NT2/D1 (cell line): ENCODE results near the gene PCSK9.

Experiments used
- DNase-seq: peaks from one replicate; pipeline ENCODE4 v3.0.0-alpha.2; 2011; ENCODE audit warnings: low read depth, low spot score
- H3K27me3 ChIP-seq: 2 replicates; pipeline ENCODE4 v1.6.0; 2011; ENCODE audit warnings: mild to moderate bottlenecking; ENCODE audit not compliant: insufficient read length, insufficient read depth
- H3K36me3 ChIP-seq: 2 replicates; pipeline ENCODE4 v1.6.1; 2011; ENCODE audit warnings: mild to moderate bottlenecking, low read length, mixed read lengths; ENCODE audit not compliant: insufficient read depth, insufficient read length
- H3K4me1 ChIP-seq: 2 replicates; pipeline ENCODE4 v1.5.1; 2011; ENCODE audit not compliant: insufficient read depth, insufficient read length
- H3K4me3 ChIP-seq: 2 replicates; pipeline ENCODE4 v1.5.1; 2011; ENCODE audit warnings: low read depth; ENCODE audit not compliant: insufficient read length
- H3K9ac ChIP-seq: 2 replicates; pipeline ENCODE4 v1.6.0; 2011; ENCODE audit warnings: low read depth; ENCODE audit not compliant: insufficient read length
- H3K9me3 ChIP-seq: 2 replicates; pipeline ENCODE4 v1.5.1; 2011; ENCODE audit warnings: mild to moderate bottlenecking, low read length; ENCODE audit not compliant: insufficient read depth
- SUZ12 ChIP-seq: IDR thresholded peaks from 2 replicates; pipeline ENCODE4 v1.6.1; 2011; ENCODE audit not compliant: insufficient read length, insufficient read depth; ENCODE audit errors: extremely low read depth
- YY1 ChIP-seq: IDR thresholded peaks from 2 replicates; pipeline ENCODE4 v1.6.1; 2011; ENCODE audit not compliant: insufficient read length, insufficient read depth
- ZNF274 ChIP-seq: IDR thresholded peaks from 2 replicates; pipeline ENCODE4 v1.6.1; 2011; ENCODE audit warnings: mild to moderate bottlenecking, low read depth, low read length

PCSK9 gene

GRCh38 chr1:55033265-55033614, 6.1 kb upstream of the PCSK9 start:
- no peaks in the 10 kb centered on the region for H3K36me3 ChIP-seq
- DNase-seq: no peak
- peaks cover 2% of the 10 kb centered on the region for H3K27me3 ChIP-seq
- H3K4me3 ChIP-seq: no peak overlapping the region
- TF ChIP-seq SUZ12 (no peak), YY1 (no peak), ZNF274 (no peak)
- H3K9me3 ChIP-seq: no peaks in the 10 kb centered on the region
- no peak overlapping the region for H3K9ac ChIP-seq
- H3K4me1 ChIP-seq: peaks cover 10% of the 10 kb centered on the region

GRCh38 chr1:55034476-55035133, 4.7 kb upstream of the PCSK9 start:
- Histone ChIP-seq H3K36me3 (no peaks in the 10 kb centered on the region), H3K9me3 (no peaks in the 10 kb centered on the region), H3K4me1 (peaks cover 11% of the 10 kb centered on the region), H3K4me3 (no peak overlapping the region), H3K27me3 (peaks cover 3% of the 10 kb centered on the region), H3K9ac (no peak overlapping the region)
- no peak for DNase-seq
- TF ChIP-seq SUZ12 (no peak), YY1 (no peak), ZNF274 (no peak)

- Histone ChIP-seq H3K4me3 (no peak overlapping the region), H3K4me1 (peaks cover 11% of the 10 kb centered on the region), H3K9ac (no peak overlapping the region), H3K36me3 (no peaks in the 10 kb centered on the region), H3K27me3 (peaks cover 6% of the 10 kb centered on the region), H3K9me3 (no peaks in the 10 kb centered on the region)
- TF ChIP-seq SUZ12: no peak
- no peak for TF ChIP-seq ZNF274
- no peak for TF ChIP-seq YY1
- DNase-seq: no peak
These were observed 3.4 kb upstream of the PCSK9 start for GRCh38 chr1:55035904-55036303.

DNA sequence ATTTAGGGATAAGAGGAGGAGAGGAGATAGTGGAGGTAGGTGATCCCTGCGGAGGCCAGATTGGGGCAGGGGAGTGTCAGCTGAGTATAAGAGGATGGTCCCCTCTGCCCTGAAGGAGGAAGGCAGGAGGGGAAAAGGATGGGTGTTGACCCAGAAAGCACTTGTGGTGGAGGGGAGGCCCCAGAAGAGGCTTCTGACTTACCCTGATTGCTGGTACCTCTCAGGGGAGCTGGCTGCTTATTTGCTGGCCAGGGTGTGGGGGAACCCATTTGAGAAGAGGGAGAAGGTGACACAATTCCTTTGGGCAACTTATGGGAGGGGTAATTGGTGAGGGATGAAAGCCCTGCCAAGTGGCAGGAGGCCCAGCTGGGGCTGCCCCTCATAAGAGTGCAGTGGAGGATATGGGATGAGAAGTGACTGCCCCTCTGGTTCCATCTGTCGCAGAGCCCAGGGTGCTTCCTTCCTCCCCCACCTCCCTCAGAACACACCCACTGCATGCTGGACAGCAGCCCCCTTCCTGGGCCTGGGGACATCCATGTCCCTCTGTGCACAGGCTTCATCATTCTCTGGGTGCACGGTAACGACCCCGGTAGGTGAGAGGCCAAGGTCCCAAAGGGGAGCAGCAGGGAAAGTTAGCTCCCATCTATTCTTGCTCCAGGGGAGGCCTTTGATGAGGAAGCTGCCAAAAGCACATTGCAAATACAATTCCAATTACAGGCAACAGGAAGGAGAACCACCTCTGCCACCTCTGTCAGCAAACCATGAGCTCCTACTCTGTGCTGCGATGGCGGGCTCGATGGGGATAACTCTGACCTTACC, 1.4 kb upstream of the PCSK9 start:
- TF ChIP-seq ZNF274 (no peak), YY1 (no peak), SUZ12 (no peak)

DNA sequence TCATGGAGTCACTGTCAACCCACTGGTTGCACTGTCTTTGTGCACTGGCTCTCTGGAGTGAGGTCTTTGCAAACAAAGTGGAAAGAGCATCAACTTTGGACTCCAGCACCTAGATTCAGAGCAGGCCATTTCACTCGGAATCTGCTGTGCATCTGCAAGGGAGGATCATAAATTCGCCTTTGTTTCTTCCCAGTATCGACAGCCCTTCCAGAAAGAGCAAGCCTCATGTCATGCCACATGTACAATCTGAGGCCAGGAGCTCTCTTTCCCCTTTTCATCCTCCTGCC, 853 bp upstream of the PCSK9 start:
- TF ChIP-seq SUZ12 (no peak), YY1 (no peak), ZNF274 (no peak)
- no peak overlapping the region for H3K9ac ChIP-seq
- H3K9me3 ChIP-seq: no peaks in the 10 kb centered on the region
- H3K4me3 ChIP-seq: no peak overlapping the region
- H3K27me3 ChIP-seq: peaks cover 6% of the 10 kb centered on the region
- H3K36me3 ChIP-seq: no peaks in the 10 kb centered on the region
- no peak for DNase-seq
- peaks cover 18% of the 10 kb centered on the region for H3K4me1 ChIP-seq

More for the DNA sequence above, 1.4 kb upstream of the PCSK9 start:
- H3K27me3 ChIP-seq: peaks cover 6% of the 10 kb centered on the region
- no peak overlapping the region for H3K4me3 ChIP-seq
- H3K36me3 ChIP-seq: no peaks in the 10 kb centered on the region
- H3K9ac ChIP-seq: no peak overlapping the region
- H3K9me3 ChIP-seq: no peaks in the 10 kb centered on the region
- peaks cover 18% of the 10 kb centered on the region for H3K4me1 ChIP-seq
- DNase-seq: no peak

DNA sequence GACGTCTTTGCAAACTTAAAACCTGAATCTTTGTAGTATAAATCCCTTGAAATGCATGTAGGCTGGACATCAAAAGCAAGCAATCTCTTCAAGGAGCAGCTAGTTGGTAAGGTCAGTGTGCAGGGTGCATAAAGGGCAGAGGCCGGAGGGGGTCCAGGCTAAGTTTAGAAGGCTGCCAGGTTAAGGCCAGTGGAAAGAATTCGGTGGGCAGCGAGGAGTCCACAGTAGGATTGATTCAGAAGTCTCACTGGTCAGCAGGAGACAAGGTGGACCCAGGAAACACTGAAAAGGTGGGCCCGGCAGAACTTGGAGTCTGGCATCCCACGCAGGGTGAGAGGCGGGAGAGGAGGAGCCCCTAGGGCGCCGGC, 390 bp upstream of the PCSK9 start:
- Histone ChIP-seq H3K9me3 (no peaks in the 10 kb centered on the region), H3K9ac (peak overlapping the region; percentile 89), H3K27me3 (peaks cover 6% of the 10 kb centered on the region), H3K4me1 (peaks cover 18% of the 10 kb centered on the region), H3K4me3 (no peak overlapping the region), H3K36me3 (no peaks in the 10 kb centered on the region)
- no peak for TF ChIP-seq ZNF274
- no peak for TF ChIP-seq SUZ12
- no peak for TF ChIP-seq YY1
- DNase-seq: no peak

GRCh38 chr1:55040083-55040932, 960 bp downstream of the PCSK9 start:
- H3K4me1 ChIP-seq: peaks cover 13% of the 10 kb centered on the region
- TF ChIP-seq ZNF274 (no peak), SUZ12 (no peak), YY1 (no peak)
- DNase-seq: no peak
- H3K36me3 ChIP-seq: peaks cover 4% of the 10 kb centered on the region
- peak overlapping the region; percentile 89 for H3K9ac ChIP-seq
- H3K27me3 ChIP-seq: peaks cover 6% of the 10 kb centered on the region
- peak overlapping the region; percentile 66 for H3K4me3 ChIP-seq
- no peaks in the 10 kb centered on the region for H3K9me3 ChIP-seq
